SK-N-SH treated with all-trans-retinoic acid at 6 μM for 48 hours (cell line): ENCODE data around the gene TCEA3.

Source experiments
- ATAC-seq: fragments of 200-7000 bp; cut with Tn5 transposase; 3 replicates; pipeline ENCODE4 v1.9.1; 2020; ENCODE audit warnings: mild to moderate bottlenecking, moderate library complexity
- ARNTL ChIP-seq: fragments of 450-650 bp; formaldehyde crosslinking; IDR thresholded peaks from 2 replicates; pipeline ENCODE4 v1.5.0; 2020; ENCODE audit warnings: low read depth, mild to moderate bottlenecking, moderate library complexity, borderline replicate concordance
- BACH2 ChIP-seq: fragments of 250-450 bp; sonication (Bioruptor Pico); IDR thresholded peaks from 2 replicates; pipeline ENCODE4 v1.9.0; 2021; ENCODE audit warnings: mild to moderate bottlenecking, borderline replicate concordance
- CREB5 ChIP-seq: fragments of 250-450 bp; sonication (Bioruptor Pico); IDR thresholded peaks from 2 replicates; pipeline ENCODE4 v1.5.1; 2020; ENCODE audit warnings: low read depth, mild to moderate bottlenecking, moderate library complexity
- CSDC2 ChIP-seq: fragments of 250-450 bp; sonication (Bioruptor Pico); IDR thresholded peaks from 2 replicates; pipeline ENCODE4 v1.5.0; 2020; ENCODE audit warnings: mild to moderate bottlenecking, moderate library complexity
- CSRNP3 ChIP-seq: fragments of 250-450 bp; sonication (Bioruptor Pico); IDR thresholded peaks from 2 replicates; pipeline ENCODE4 v1.5.1; 2021; ENCODE audit warnings: mild to moderate bottlenecking, moderate library complexity
- ESRRG ChIP-seq: fragments of 250-450 bp; sonication (Bioruptor Pico); IDR thresholded peaks from 2 replicates; pipeline ENCODE4 v1.6.1; 2021; ENCODE audit warnings: mild to moderate bottlenecking
- GLIS3 ChIP-seq: fragments of 250-450 bp; sonication (Bioruptor Pico); IDR thresholded peaks from 2 replicates; pipeline ENCODE4 v1.5.0; 2020; ENCODE audit warnings: mild to moderate bottlenecking, moderate library complexity
- ISL1 ChIP-seq: fragments of 250-450 bp; sonication (Bioruptor Pico); IDR thresholded peaks from 2 replicates; pipeline ENCODE4 v2.1.2; 2022; ENCODE audit warnings: mild to moderate bottlenecking, moderate library complexity
- OSR1 ChIP-seq: fragments of 250-450 bp; sonication (Bioruptor Pico); IDR thresholded peaks from 2 replicates; pipeline ENCODE4 v1.8.0; 2022; ENCODE audit warnings: moderate library complexity, mild to moderate bottlenecking, inconsistent platforms
- PATZ1 ChIP-seq: fragments of 250-450 bp; sonication (Bioruptor Pico); IDR thresholded peaks from 2 replicates; pipeline ENCODE4 v1.8.0; 2020; ENCODE audit warnings: mild to moderate bottlenecking, moderate library complexity, borderline replicate concordance
- POU6F1 ChIP-seq: fragments of 250-450 bp; sonication (Bioruptor Pico); IDR thresholded peaks from 2 replicates; pipeline ENCODE4 v1.8.0; 2021; ENCODE audit warnings: low read depth, mild to moderate bottlenecking, moderate library complexity, borderline replicate concordance
- PPARA ChIP-seq: fragments of 250-450 bp; sonication (Bioruptor Pico); IDR thresholded peaks from 2 replicates; pipeline ENCODE4 v1.5.0; 2020; ENCODE audit warnings: mild to moderate bottlenecking, borderline replicate concordance
- RARB ChIP-seq: fragments of 250-450 bp; sonication (Bioruptor Pico); IDR thresholded peaks from 2 replicates; pipeline ENCODE4 v1.8.0; 2021; ENCODE audit warnings: mild to moderate bottlenecking, moderate library complexity
- SNAI2 ChIP-seq: fragments of 250-450 bp; sonication (Bioruptor Pico); IDR thresholded peaks from 2 replicates; pipeline ENCODE4 v1.5.0; 2020; ENCODE audit warnings: mild to moderate bottlenecking, moderate library complexity
- TCF4 ChIP-seq: fragments of 250-450 bp; sonication (Bioruptor Pico); IDR thresholded peaks from 2 replicates; pipeline ENCODE4 v1.8.0; 2021; ENCODE audit warnings: mild to moderate bottlenecking, moderate library complexity, borderline replicate concordance
- TOX ChIP-seq: fragments of 250-450 bp; sonication (Bioruptor Pico); IDR thresholded peaks from 2 replicates; pipeline ENCODE4 v1.8.0; 2021; ENCODE audit warnings: mild to moderate bottlenecking, moderate library complexity, borderline replicate concordance
- TSHZ2 ChIP-seq: fragments of 250-450 bp; sonication (Bioruptor Pico); IDR thresholded peaks from 2 replicates; pipeline ENCODE4 v1.5.0; 2020; ENCODE audit warnings: mild to moderate bottlenecking, moderate library complexity
- ZC3H10 ChIP-seq: fragments of 250-450 bp; sonication (Bioruptor Pico); IDR thresholded peaks from 2 replicates; pipeline ENCODE4 v1.5.1; 2021; ENCODE audit warnings: mild to moderate bottlenecking, moderate library complexity
- ZFP3 ChIP-seq: fragments of 250-450 bp; sonication (Bioruptor Pico); IDR thresholded peaks from 2 replicates; pipeline ENCODE4 v1.5.0; 2020; ENCODE audit warnings: mild to moderate bottlenecking, moderate library complexity
- ZNF565 ChIP-seq: fragments of 450-650 bp; formaldehyde crosslinking; conservative IDR thresholded peaks from 2 replicates; pipeline ENCODE4 v1.5.0; 2020; ENCODE audit warnings: low read depth, mild to moderate bottlenecking, moderate library complexity
- ZNF70 ChIP-seq: fragments of 450-650 bp; formaldehyde crosslinking; IDR thresholded peaks from 2 replicates; pipeline ENCODE4 v1.5.0; 2020; ENCODE audit warnings: mild to moderate bottlenecking, moderate library complexity
- ZNF8 ChIP-seq: fragments of 450-650 bp; formaldehyde crosslinking; IDR thresholded peaks from 2 replicates; pipeline ENCODE4 v1.5.0; 2020; ENCODE audit warnings: mild to moderate bottlenecking, moderate library complexity

TCEA3 gene

GRCh38 chr1:23427550-23427949 is 3.0 kb upstream of the TCEA3 start:
- ATAC-seq: no peak

GRCh38 chr1:23426828-23427227 is 2.3 kb upstream of the TCEA3 start:
- ATAC-seq: no peak
- TF ChIP-seq SNAI2: no peak
- no peak for TF ChIP-seq ESRRG (CRISPR knock-in tag)
- no peak for TF ChIP-seq RARB
- no peak for TF ChIP-seq CREB5 (CRISPR knock-in tag)
- no peak for TF ChIP-seq TCF4 (CRISPR knock-in tag)
- no peak for TF ChIP-seq ZFP3 (CRISPR knock-in tag)
- TF ChIP-seq BACH2 (CRISPR knock-in tag): no peak
- TF ChIP-seq ZNF8: no peak
- TF ChIP-seq GLIS3 (CRISPR knock-in tag): no peak
- no peak for TF ChIP-seq CSDC2
- no peak for TF ChIP-seq POU6F1
- no peak for TF ChIP-seq ZNF70 (CRISPR knock-in tag)
- TF ChIP-seq CSRNP3 (CRISPR knock-in tag): no peak
- TF ChIP-seq OSR1 (CRISPR knock-in tag): no peak
- no peak for TF ChIP-seq ZC3H10
- no peak for TF ChIP-seq TSHZ2
- TF ChIP-seq PATZ1 (CRISPR knock-in tag): no peak
- TF ChIP-seq TOX (CRISPR knock-in tag): no peak

More at GRCh38 chr1:23427550-23427949, 3.0 kb upstream of the TCEA3 start:
- TF ChIP-seq CREB5 (CRISPR knock-in tag): no peak
- no peak for TF ChIP-seq ARNTL
- TF ChIP-seq PPARA (CRISPR knock-in tag): no peak
- no peak for TF ChIP-seq SNAI2
- no peak for TF ChIP-seq ZNF70 (CRISPR knock-in tag)
- no peak for TF ChIP-seq ZC3H10
- TF ChIP-seq OSR1 (CRISPR knock-in tag): no peak
- TF ChIP-seq GLIS3 (CRISPR knock-in tag): no peak
- no peak for TF ChIP-seq ISL1 (CRISPR knock-in tag)
- no peak for TF ChIP-seq CSDC2
- TF ChIP-seq TCF4 (CRISPR knock-in tag): no peak
- no peak for TF ChIP-seq ZNF565 (CRISPR knock-in tag)

- no peak for ATAC-seq
- TF ChIP-seq CSRNP3 (CRISPR knock-in tag): no peak
- no peak for TF ChIP-seq ZNF70 (CRISPR knock-in tag)
- TF ChIP-seq BACH2 (CRISPR knock-in tag): no peak
- TF ChIP-seq PPARA (CRISPR knock-in tag): no peak
- no peak for TF ChIP-seq ZNF8
- TF ChIP-seq ARNTL: no peak
- no peak for TF ChIP-seq ZNF565 (CRISPR knock-in tag)
- no peak for TF ChIP-seq CREB5 (CRISPR knock-in tag)
- no peak for TF ChIP-seq OSR1 (CRISPR knock-in tag)
These were observed 596 bp upstream of the TCEA3 start for GRCh38 chr1:23425193-23425494.
